VCaP (cell line): ENCODE data around the gene NBEAL2.
"Not testable (repeated sequence)": the region's sequence is repeated elsewhere in the genome, so short reads cannot be mapped to it uniquely, and the experiment has no call there.

Experiments
- H3K27ac ChIP-seq: fragments of 450-650 bp; 2 replicates; pipeline ENCODE4 v1.5.1; 2017
- TF ChIP-seq, protein P1 (sequence below): fragments of 450-650 bp; conservative IDR thresholded peaks from 2 replicates; pipeline ENCODE4 v1.5.1; 2017; ENCODE audit warnings: mild to moderate bottlenecking, moderate library complexity

The NBEAL2 gene

DNA sequence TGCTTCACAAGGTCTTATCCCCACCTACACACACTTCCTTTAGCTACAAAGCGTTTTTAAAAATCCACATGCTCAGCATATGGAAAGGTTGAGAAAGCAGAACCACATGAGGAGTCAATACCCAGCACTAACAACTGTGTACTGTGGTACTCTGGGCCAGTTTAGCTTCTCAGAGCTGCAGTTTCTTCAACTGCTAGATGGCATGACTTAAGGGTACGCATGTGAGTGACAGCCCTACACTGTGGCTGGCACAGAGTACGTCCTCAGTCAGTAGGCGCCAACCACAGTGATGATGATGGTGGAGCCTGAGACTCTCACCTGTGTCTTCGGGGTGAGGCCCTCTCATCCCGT lies 20.3 kb upstream of the NBEAL2 start:
- H3K27ac ChIP-seq, result no peak overlapping the region; the same call in 1 of the 2 replicates
- TF ChIP-seq, protein P1, sequence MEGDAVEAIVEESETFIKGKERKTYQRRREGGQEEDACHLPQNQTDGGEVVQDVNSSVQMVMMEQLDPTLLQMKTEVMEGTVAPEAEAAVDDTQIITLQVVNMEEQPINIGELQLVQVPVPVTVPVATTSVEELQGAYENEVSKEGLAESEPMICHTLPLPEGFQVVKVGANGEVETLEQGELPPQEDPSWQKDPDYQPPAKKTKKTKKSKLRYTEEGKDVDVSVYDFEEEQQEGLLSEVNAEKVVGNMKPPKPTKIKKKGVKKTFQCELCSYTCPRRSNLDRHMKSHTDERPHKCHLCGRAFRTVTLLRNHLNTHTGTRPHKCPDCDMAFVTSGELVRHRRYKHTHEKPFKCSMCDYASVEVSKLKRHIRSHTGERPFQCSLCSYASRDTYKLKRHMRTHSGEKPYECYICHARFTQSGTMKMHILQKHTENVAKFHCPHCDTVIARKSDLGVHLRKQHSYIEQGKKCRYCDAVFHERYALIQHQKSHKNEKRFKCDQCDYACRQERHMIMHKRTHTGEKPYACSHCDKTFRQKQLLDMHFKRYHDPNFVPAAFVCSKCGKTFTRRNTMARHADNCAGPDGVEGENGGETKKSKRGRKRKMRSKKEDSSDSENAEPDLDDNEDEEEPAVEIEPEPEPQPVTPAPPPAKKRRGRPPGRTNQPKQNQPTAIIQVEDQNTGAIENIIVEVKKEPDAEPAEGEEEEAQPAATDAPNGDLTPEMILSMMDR, result no peak

DNA sequence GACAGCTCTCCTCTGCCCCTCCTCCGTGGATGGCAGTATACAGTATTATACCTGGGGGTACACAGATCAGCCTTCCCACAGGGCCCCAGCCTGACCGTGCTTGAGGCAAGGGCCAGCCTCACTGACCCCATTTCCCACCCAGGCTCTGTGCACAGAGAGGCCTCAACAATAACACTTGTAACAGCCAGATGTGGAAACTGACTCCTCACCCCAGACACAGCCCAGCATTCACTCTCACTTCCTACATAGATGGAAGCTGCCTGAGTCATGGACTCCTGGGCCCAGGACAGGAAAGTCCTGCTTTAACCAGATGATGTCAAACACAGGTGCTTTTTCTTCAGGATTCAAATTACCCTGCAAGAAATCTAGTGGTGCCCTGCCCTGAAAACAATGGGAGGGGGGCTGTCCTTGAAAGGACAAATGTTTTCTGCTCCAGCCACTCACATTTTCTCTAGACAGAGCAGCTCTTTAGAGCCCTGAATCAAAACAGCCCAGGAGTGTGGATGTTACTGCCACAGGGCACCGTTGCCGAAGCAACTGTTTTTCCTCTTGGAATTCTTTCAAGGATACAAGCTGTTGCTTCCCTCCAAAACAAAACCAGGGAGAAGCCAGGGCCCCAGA lies 19.3 kb upstream of the NBEAL2 start:
- H3K27ac ChIP-seq, result peak overlapping the region; percentile 19; the same call in 1 of the 2 replicates
- TF ChIP-seq, protein P1, result no peak

DNA sequence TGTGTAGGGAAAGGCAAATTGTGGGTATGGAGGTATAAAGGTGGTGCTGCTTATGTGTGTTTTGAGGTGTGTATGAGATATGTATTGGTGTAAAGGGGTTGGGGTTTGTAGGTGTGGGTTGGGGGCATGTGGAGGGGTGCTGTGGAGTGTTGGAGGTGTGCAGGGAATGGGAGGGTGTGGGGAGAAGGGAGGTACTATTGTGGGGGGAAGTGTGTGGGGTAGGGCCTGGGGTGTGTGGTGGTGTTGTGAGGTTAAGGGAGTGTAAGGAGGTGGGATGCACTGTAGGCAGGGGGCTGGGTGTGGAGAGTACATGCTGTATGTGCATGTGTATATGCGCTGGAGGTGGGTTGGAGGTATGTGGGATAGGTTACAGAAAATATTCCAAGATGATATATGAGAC lies 18.6 kb upstream of the NBEAL2 start:
- peak overlapping the region; percentile 19; the same call in 1 of the 2 replicates for H3K27ac ChIP-seq
- TF ChIP-seq, protein P1, result no peak

DNA sequence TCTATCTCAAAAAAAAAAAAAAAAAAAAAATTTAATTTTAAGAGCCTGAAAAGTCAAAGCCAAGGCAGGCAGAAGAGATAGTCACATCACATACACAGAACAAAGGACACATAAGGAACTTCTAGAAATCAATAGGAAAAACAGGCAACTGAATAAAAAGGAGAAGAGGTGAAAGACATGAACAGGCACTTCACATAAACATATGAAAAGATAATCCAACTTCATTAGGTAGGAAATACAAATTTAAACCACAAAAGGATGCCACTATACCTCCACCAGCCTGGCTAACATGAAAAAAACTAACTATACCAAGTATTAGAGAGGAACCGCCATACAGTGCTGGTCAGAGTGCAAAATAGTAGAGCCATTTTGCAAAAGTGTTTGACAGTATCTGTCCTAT lies 17.0 kb upstream of the NBEAL2 start:
- TF ChIP-seq, protein P1, result no peak
- H3K27ac ChIP-seq, result no peak overlapping the region

DNA sequence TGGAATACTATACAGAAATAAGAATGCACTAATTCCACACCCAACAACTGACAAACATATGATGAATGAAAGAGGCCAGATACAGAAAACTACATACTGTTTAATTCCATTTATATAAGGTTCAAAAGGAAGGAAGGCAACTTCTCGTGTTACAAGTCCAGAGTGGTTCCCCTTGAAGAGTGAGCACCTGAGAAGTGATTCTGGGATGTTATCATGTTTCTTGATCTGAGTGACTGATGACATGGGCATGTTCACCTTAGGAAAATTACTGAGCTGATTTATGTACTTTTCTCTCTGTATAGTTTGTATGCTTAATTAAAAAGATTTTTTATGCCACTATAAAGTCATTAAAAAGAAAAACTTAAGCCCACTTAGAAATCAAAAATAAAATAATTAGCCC lies 16.5 kb upstream of the NBEAL2 start:
- no peak overlapping the region for H3K27ac ChIP-seq
- TF ChIP-seq, protein P1, result no peak

DNA sequence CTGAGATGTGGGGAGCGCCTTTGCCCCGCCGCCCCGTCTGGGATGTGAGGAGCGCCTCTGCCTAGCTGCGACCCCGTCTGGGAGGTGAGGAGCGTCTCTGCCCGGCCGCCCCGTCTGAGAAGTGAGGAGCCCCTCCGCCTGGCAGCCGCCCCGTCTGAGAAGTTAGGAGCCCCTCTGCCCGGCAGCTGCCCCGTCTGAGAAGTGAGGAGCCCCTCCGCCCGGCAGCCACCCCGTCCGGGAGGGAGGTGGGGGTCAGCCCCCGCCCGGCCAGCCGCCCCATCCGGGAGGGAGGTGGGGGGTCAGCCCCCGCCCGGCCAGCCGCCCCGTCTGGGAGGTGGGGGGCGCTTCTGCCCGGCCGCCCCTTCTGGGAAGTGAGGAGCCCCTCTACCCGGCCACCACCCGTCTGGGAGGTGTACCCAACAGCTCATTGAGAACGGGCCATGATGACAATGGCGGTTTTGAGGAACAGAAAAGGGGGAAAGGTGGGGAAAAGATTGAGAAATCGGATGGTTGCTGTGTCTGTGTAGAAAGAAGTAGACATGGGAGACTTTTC lies 15.4 kb upstream of the NBEAL2 start:
- H3K27ac ChIP-seq, result not testable (repeated sequence)

DNA sequence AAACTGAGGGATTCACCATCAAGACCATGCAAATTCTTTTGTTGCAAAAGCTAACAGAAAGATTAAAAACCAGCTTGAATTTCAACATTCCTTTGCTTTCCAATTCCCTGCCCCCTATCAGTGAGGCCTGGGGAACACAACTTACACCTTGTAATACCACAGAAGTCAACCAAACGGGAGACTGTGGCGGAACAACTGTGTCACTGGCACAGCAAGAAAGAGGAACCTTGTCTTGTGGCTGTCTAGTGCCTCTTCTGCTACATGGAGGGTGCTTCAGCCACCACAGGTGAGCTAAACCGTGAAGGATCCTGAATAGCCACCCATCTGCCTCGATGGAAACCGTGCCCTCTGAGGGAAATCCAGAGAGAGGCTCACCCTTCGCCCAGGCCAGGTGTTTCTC lies 14.3 kb upstream of the NBEAL2 start:
- TF ChIP-seq, protein P1, result no peak
- H3K27ac ChIP-seq, result no peak overlapping the region

DNA sequence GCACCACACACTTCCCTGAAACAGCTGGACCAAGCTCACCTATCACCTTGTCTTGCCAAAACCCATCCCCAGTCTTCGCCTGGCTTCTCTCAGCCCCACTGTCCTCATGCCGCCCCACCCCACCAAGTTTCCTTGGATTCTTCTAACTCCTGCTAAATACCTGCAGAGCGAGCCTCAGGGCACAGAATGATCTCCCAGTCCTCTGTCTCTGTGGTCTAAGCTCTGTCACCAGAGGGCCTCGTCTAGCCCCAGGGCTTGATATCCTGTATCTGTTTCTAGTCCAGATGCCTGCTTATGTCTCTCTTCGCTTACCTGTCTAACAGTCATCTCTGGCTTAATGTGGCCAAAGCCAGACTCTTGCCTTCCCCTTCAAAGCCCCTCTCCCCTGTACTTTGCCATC lies 12.7 kb upstream of the NBEAL2 start:
- peak overlapping the region; percentile 18; the same call in 1 of the 2 replicates for H3K27ac ChIP-seq
- TF ChIP-seq, protein P1, result no peak; the same call in 1 of the 2 replicates
